GM12878 (cell line): ENCODE results near the gene MYCBP2. TPM values are rescaled to one million over a fixed set of nuclear protein-coding genes. Genes with fewer than 3 reads are reported as not detected.
A peak's percentile ranks its signal among the peaks of the same experiment; 100 is the strongest.

Source experiments
- ATAC-seq: fragments of 200-7000 bp; cut with Tn5 transposase; 3 replicates; pipeline ENCODE4 v1.9.1; 2020; ENCODE audit warnings: mild to moderate bottlenecking, moderate library complexity
- BruUV-seq: library from RNA; stranded (reverse); fragments of 400-500 nt; replicated peaks from 2 replicates; lab custom pipeline; 2021; lab: Mats Ljungman, UMichigan
- CTCF ChIA-PET: fragments of 300-600 bp; sonication (Branson Sonifier 250); formaldehyde crosslinking; extraction: SDS; loops from one replicate; lab custom pipeline; 2021; ENCODE audit warnings: inconsistent platforms; lab: Yijun Ruan, JAX
- POLR2A ChIA-PET: fragments of 350-600 bp; formaldehyde crosslinking; extraction: SDS; loops from one replicate; lab custom pipeline; 2021; ENCODE audit warnings: inconsistent platforms; lab: Charles Lee
- RAD21 ChIA-PET: fragments of 300-600 bp; sonication (Branson Sonifier 250); formaldehyde crosslinking; loops from one replicate; lab custom pipeline; 2023; ENCODE audit warnings: antibody characterized with exemption; ENCODE audit not compliant: unreplicated experiment; lab: Charles Lee
- SMC1A ChIA-PET: fragments of 300-600 bp; sonication (Branson Sonifier 250); formaldehyde crosslinking; loops from one replicate; lab custom pipeline; 2023; ENCODE audit not compliant: unreplicated experiment, uncharacterized antibody; lab: Charles Lee
- DNase-seq: peaks from one replicate; pipeline ENCODE4 v3.0.0-alpha.2; 2011; ENCODE audit warnings: low read depth, low spot score
- FAIRE-seq: peaks from 3 replicates; lab custom pipeline; 2011; peaks lifted over from hg19 to GRCh38; lab: Jason Lieb, UNC
- H2AFZ ChIP-seq: 2 replicates; pipeline ENCODE4 v1.6.0; 2011; ENCODE audit warnings: low read depth, low read length, control low read depth; ENCODE audit not compliant: control insufficient read depth
- H3K27ac ChIP-seq: 2 replicates; pipeline ENCODE4 v1.5.1; 2011; ENCODE audit warnings: control low read depth; ENCODE audit not compliant: control insufficient read depth, insufficient read depth
- H3K27me3 ChIP-seq, 2 experiments: replicated peaks in 1 of 2; 2 replicates each; pipeline versions ENCODE4 v1.6.0 to v1.6.1; 2011; ENCODE audit warnings: low read length in 1 of 2; ENCODE audit not compliant: control insufficient read depth in 2 of 2, insufficient read depth in 2 of 2
- H3K36me3 ChIP-seq, 2 experiments: 2 replicates each; pipeline ENCODE4 v1.5.1; 2011; ENCODE audit warnings: low read length in 1 of 2; ENCODE audit not compliant: control insufficient read depth in 2 of 2, insufficient read depth in 2 of 2
- H3K4me1 ChIP-seq: 2 replicates; pipeline ENCODE4 v1.6.1; 2011; ENCODE audit warnings: mild to moderate bottlenecking, low read length, moderate library complexity, mixed read lengths; ENCODE audit not compliant: control insufficient read depth, insufficient read depth
- H3K4me2 ChIP-seq: 2 replicates; pipeline ENCODE4 v1.6.0; 2011; ENCODE audit warnings: control low read depth; ENCODE audit not compliant: control insufficient read depth, insufficient read depth
- H3K4me3 ChIP-seq: fragments of 200-600 bp; sonication (generic); 2 replicates; pipeline ENCODE4 v1.5.1; 2016
- H3K79me2 ChIP-seq: 2 replicates; pipeline ENCODE4 v1.6.0; 2011; ENCODE audit warnings: low read length; ENCODE audit not compliant: control insufficient read depth, insufficient read depth
- H3K9ac ChIP-seq: 2 replicates; pipeline ENCODE4 v1.8.0; 2011; ENCODE audit warnings: low read length, control low read depth, mixed read lengths; ENCODE audit not compliant: control insufficient read depth, insufficient read depth
- H3K9me3 ChIP-seq: replicated peaks from 3 replicates; pipeline ENCODE4 v1.5.1; 2011; ENCODE audit warnings: mild to moderate bottlenecking, low read length; ENCODE audit not compliant: control insufficient read depth, insufficient read depth
- H4K20me1 ChIP-seq: 2 replicates; pipeline ENCODE4 v1.6.0; 2011; ENCODE audit not compliant: control insufficient read depth, insufficient read depth
- ASH2L ChIP-seq: fragments of 300-600, 200-600 bp; sonication (generic); IDR thresholded peaks from 2 replicates; pipeline ENCODE4 v1.6.1; 2017; ENCODE audit warnings: low read depth, mild to moderate bottlenecking, borderline replicate concordance
- BHLHE40 ChIP-seq, 2 experiments: fragments of 450-650 bp in 1 of 2; IDR thresholded peaks; 2 replicates each; pipeline ENCODE4 v1.6.1; 2011 to 2017; ENCODE audit warnings: low read depth in 2 of 2, borderline replicate concordance in 1 of 2, improper control_type of control experiment in 1 of 2, low read length in 1 of 2, mild to moderate bottlenecking in 1 of 2
- BMI1 ChIP-seq: fragments of 450-650 bp; IDR thresholded peaks from 2 replicates; pipeline ENCODE4 v1.6.1; 2016; ENCODE audit warnings: mild to moderate bottlenecking, moderate library complexity, borderline replicate concordance
- CREB1 ChIP-seq: IDR thresholded peaks from 2 replicates; pipeline ENCODE4 v1.6.1; 2012; ENCODE audit warnings: low read depth, mild to moderate bottlenecking, inconsistent platforms
- CTCF ChIP-seq, 3 experiments: IDR thresholded peaks in 2 of 3; conservative IDR thresholded peaks in 1 of 3; 2 replicates each; pipeline ENCODE4 v1.5.1; 2011; ENCODE audit warnings: low read depth in 3 of 3, low read length in 3 of 3, mild to moderate bottlenecking in 3 of 3, control low read depth in 2 of 3, moderate library complexity in 2 of 3, inconsistent platforms in 1 of 3, mixed read lengths in 1 of 3; ENCODE audit not compliant: control insufficient read depth in 2 of 3, insufficient read depth in 1 of 3; ENCODE audit errors: extremely low read depth in 1 of 3
- DPF2 ChIP-seq: fragments of 450-650 bp; IDR thresholded peaks from 2 replicates; pipeline ENCODE4 v1.6.1; 2017; ENCODE audit warnings: mild to moderate bottlenecking
- EGR1 ChIP-seq, 2 experiments: IDR thresholded peaks; 1 replicate in 1 of 2; 2 replicates in 1 of 2; pipeline ENCODE4 v1.6.1; 2011 to 2012; ENCODE audit warnings: low read depth in 2 of 2, low read length in 2 of 2, borderline replicate concordance in 1 of 2, mild to moderate bottlenecking in 1 of 2, moderate library complexity in 1 of 2
- IKZF1 ChIP-seq: fragments of 450-650 bp; conservative IDR thresholded peaks from 2 replicates; pipeline ENCODE4 v1.6.1; 2017; ENCODE audit warnings: antibody characterized with exemption, mild to moderate bottlenecking
- MEF2B ChIP-seq: fragments of 450-650 bp; IDR thresholded peaks from 2 replicates; pipeline ENCODE4 v1.6.1; 2018; ENCODE audit warnings: mild to moderate bottlenecking, moderate library complexity; ENCODE audit not compliant: partially characterized antibody, poor library complexity, severe bottlenecking
- MXI1 ChIP-seq: fragments of 150-350 bp; IDR thresholded peaks from 2 replicates; pipeline ENCODE4 v1.6.1; 2011; ENCODE audit warnings: low read depth, mild to moderate bottlenecking, inconsistent platforms, low read length, improper control_type of control experiment
- MYC ChIP-seq: IDR thresholded peaks from 2 replicates; pipeline ENCODE4 v1.6.1; 2011; ENCODE audit warnings: mild to moderate bottlenecking, low read length, moderate library complexity, inconsistent platforms; ENCODE audit not compliant: insufficient read depth, insufficient replicate concordance, insufficient read length, severe bottlenecking
- NKRF ChIP-seq: fragments of 450-650 bp; conservative IDR thresholded peaks from 2 replicates; pipeline ENCODE4 v1.6.1; 2017; ENCODE audit warnings: mild to moderate bottlenecking, moderate library complexity
- PKNOX1 ChIP-seq: fragments of 450-650 bp; IDR thresholded peaks from 2 replicates; pipeline ENCODE4 v1.6.1; 2016; ENCODE audit warnings: mild to moderate bottlenecking
- POLR2AphosphoS2 ChIP-seq: IDR thresholded peaks from 2 replicates; pipeline ENCODE4 v1.6.1; 2011; ENCODE audit warnings: low read depth, mild to moderate bottlenecking, low read length, improper control_type of control experiment, moderate library complexity
- RAD51 ChIP-seq: fragments of 450-650 bp; IDR thresholded peaks from 2 replicates; pipeline ENCODE4 v1.6.1; 2016; ENCODE audit warnings: moderate library complexity, mild to moderate bottlenecking, inconsistent platforms
- SMARCA5 ChIP-seq: fragments of 450-650 bp; IDR thresholded peaks from 2 replicates; pipeline ENCODE4 v1.6.1; 2017; ENCODE audit warnings: mild to moderate bottlenecking
- SREBF1 ChIP-seq: IDR thresholded peaks from 2 replicates; pipeline ENCODE4 v1.6.1; 2012; ENCODE audit warnings: mild to moderate bottlenecking, low read length
- WGBS: methylation state at CpG from one replicate; pipeline ENCODE4 v1.1.6; 2016; ENCODE audit warnings: low lambda C conversion rate; ENCODE audit not compliant: insufficient replicate concordance, insufficient coverage; ENCODE audit errors: missing lambda C conversion rate; 5-methylcytosine and 5-hydroxymethylcytosine counted together
- in situ Hi-C: fragments of 300-500 bp; cut with MboI; formaldehyde crosslinking; loops from 9 replicates; pipeline ENCODE4 v1.14.3; 2018; ENCODE audit warnings: mixed read lengths
- intact Hi-C: fragments of 100-400 bp; cut with micrococcal nuclease; formaldehyde crosslinking; loops from one replicate; pipeline ENCODE4 v1.14.2; 2022; ENCODE audit not compliant: unreplicated experiment
- polyA plus RNA-seq, 11 experiments: library from polyadenylated mRNA; depleted of rRNA in 4 of 11; unstranded in 6 of 11; stranded (reverse) in 5 of 11; fragments of >200 nt; fragmentation: Nextera tagmentation in 4 of 11; fragmentation: Illumina TruSeq in 1 of 11; extraction: Ambion mirVana in 4 of 11; extraction: Trizol in 1 of 11; gene quantifications; 1 replicate in 1 of 11; 2 replicates in 10 of 11; pipeline versions ENCODE4 v1.2.1 to v1.2.3, GENCODE V29; 2011 to 2016; ENCODE audit warnings: inconsistent platforms in 2 of 11, missing spikeins in 2 of 11, low read depth in 1 of 11
- total RNA-seq, 4 experiments: library from RNA; depleted of rRNA in 3 of 4; stranded (reverse); fragments of >200 nt in 3 of 4; fragmentation: Illumina TruSeq in 1 of 4; extraction: Trizol in 1 of 4; gene quantifications; 2 replicates each; pipeline versions ENCODE4 v1.2.1 to v1.2.3, GENCODE V29; 2013 to 2021

The MYCBP2 gene
- total and polyA plus RNA-seq, 10 of the 15 experiments (the other 5 are each of a cell fraction or from before 2014, with no cell fraction given): 51.9 to 152 (median 98.2) TPM

- TF ChIP-seq MYC (no peak), CTCF (IDR thresholded peaks at IDR 0.05 in 2 of 3, conservative IDR thresholded peaks at IDR 0.05 in 1 of 3; ENCODE audit: control insufficient read depth in 2 of 3, extremely low read depth in 1 of 3, insufficient read depth in 1 of 3, low read depth in 3 of 3, low read length in 3 of 3) (0 out of 6 replicates have a peak, but pooled peaks of 1 of the 3 experiments have one; percentile 1), PKNOX1 (peak; percentile 61; the same call in 1 of the 2 replicates), CREB1 (peak; percentile 53; the same call in 1 of the 2 replicates), MXI1 (peak; percentile 80), SMARCA5 (no peak)
Observed at GRCh38 chr13:77026255-77026860, 300.5 kb downstream of the MYCBP2 start (continued).

GRCh38 chr13:77022341-77022740 lies 304.6 kb downstream of the MYCBP2 start:
- ATAC-seq (no peak), FAIRE-seq (no peak), DNase-seq (no peak)
- no peak overlapping the region for H3K9ac ChIP-seq
- H3K4me2 ChIP-seq: no peak overlapping the region; the same call in 1 of the 2 replicates
- BruUV-seq: no TSS peak
- no peaks in the 10 kb centered on the region; the same call in 2 of the 3 replicates for H3K9me3 ChIP-seq
- H4K20me1 ChIP-seq: no peaks in the 10 kb centered on the region
- no peak overlapping the region for H3K4me3 ChIP-seq
- H3K36me3 ChIP-seq: peaks cover 0 to 5% of the 10 kb centered on the region in 2 experiments; a peak in 2 of 4 replicates
- no peaks in the 10 kb centered on the region for H3K27me3 ChIP-seq
- ChIA-PET POLR2A (no interaction called here), RAD21 (interaction anchor here (1.1 kb wide), 1 partner anchor 457 kb away, joined by 3 read pairs; no protein-coding TSS in a partner anchor), CTCF (no interaction called here), SMC1A (interaction anchor here (1.0 to 1.1 kb wide), 2 partner anchors 29 kb away, joined by 3 to 5 read pairs; no protein-coding TSS in a partner anchor)
- no peak overlapping the region for H3K27ac ChIP-seq
- WGBS: 67% methylated on average over 3 of the region's 3 CpGs
- H2AFZ ChIP-seq: no peak overlapping the region
- peaks cover 73% of the 10 kb centered on the region for H3K79me2 ChIP-seq
- peaks cover 3% of the 10 kb centered on the region; the same call in 1 of the 2 replicates for H3K4me1 ChIP-seq
- in situ Hi-C loops (loop anchor here (25.0 kb wide), 1 partner anchor 1615 kb away; no protein-coding TSS in a partner anchor), intact Hi-C loops (loop anchor here (10.0 kb wide), 1 partner anchor 672 kb away; the partner anchor contains the start of gene SLAIN1)
- TF ChIP-seq BMI1 (no peak), DPF2 (no peak), NKRF (no peak), POLR2AphosphoS2 (no peak), BHLHE40 (IDR thresholded peaks at IDR 0.05; ENCODE audit: borderline replicate concordance in 1 of 2, low read depth in 2 of 2, low read length in 1 of 2) (no peak), MEF2B (no peak), IKZF1 (no peak), EGR1 (IDR thresholded peaks at IDR 0.05; ENCODE audit: borderline replicate concordance in 1 of 2, low read depth in 2 of 2, low read length in 2 of 2) (no peak), RAD51 (no peak), ASH2L (no peak), SREBF1 (no peak)
